ENCODE data around the gene UBR1. TPM values are rescaled to one million over a fixed set of nuclear protein-coding genes. Genes with fewer than 3 reads are reported as not detected.
"Not testable (repeated sequence)": the region's sequence is repeated elsewhere in the genome, so short reads cannot be mapped to it uniquely, and the experiment has no call there.

The UBR1 gene
- total and polyA plus RNA-seq, 4 donors, result 22.2 to 62.4 (median 29.4) TPM

DNA sequence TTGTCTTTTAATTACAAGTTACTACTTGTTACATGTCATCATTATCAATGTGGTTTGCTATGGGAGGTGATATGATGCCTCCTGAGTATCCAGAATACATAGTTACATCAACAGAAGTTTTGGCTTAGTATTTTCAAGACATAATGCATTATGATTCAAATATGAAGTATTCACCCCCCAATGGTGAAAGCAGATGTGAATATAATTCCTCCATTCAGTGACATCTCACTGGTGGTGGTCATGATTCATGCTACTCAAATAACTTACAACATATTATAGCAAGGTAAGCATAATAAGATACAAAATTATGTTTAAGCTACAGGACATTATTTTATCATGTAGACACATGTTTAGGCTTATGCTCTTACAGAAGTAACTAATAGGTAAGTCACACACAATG is 150.3 kb downstream of the UBR1 start:
- Histone ChIP-seq H3K36me3 (ENCODE audit: control insufficient read depth, insufficient read depth, low read length) (peaks cover 34% of the 10 kb centered on the region), H3K27me3 (ENCODE audit: control insufficient read depth, insufficient read depth, low read length) (no peaks in the 10 kb centered on the region), H3K4me3 (ENCODE audit: low read depth, low read length) (no peak overlapping the region), H3K9me3 (ENCODE audit: control insufficient read depth, insufficient read depth, low read length) (no peaks in the 10 kb centered on the region), H3K4me1 (ENCODE audit: control insufficient read depth, insufficient read depth, low read length) (no peaks in the 10 kb centered on the region), H3K27ac (ENCODE audit: low read depth, low read length) (no peak overlapping the region)
- DNase-seq (ENCODE audit: low read depth in 4 of 6, low spot score in 6 of 6), result no peak

DNA sequence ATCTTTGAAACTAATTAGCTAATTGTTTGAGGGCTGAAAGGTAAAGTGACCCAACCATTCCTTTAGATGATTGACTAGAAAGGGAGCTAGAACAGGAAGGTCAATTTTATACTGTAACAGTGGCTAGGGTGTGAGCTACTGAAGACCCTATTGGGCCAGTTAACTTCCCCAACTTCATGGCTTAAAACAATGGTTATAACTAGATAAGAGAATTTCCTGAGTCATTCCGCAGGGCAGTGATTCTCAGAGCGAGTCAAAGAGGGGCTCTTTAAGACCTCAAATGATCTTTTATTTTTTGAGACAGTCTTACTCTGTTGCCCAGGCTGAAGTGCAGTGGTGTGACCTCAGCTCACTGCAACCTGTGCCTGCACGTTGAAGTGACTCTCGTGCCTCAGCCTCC is 151.5 kb downstream of the UBR1 start:
- no peak for DNase-seq (ENCODE audit: low read depth in 4 of 6, low spot score in 6 of 6)
- Histone ChIP-seq H3K4me1 (ENCODE audit: control insufficient read depth, insufficient read depth, low read length) (no peaks in the 10 kb centered on the region), H3K27me3 (ENCODE audit: control insufficient read depth, insufficient read depth, low read length) (no peaks in the 10 kb centered on the region), H3K9me3 (ENCODE audit: control insufficient read depth, insufficient read depth, low read length) (no peaks in the 10 kb centered on the region), H3K36me3 (ENCODE audit: control insufficient read depth, insufficient read depth, low read length) (peaks cover 41% of the 10 kb centered on the region), H3K27ac (ENCODE audit: low read depth, low read length) (no peak overlapping the region), H3K4me3 (ENCODE audit: low read depth, low read length) (no peak overlapping the region)
- WGBS (ENCODE audit: insufficient coverage), result 96% methylated on average over 4 of the region's 4 CpGs

DNA sequence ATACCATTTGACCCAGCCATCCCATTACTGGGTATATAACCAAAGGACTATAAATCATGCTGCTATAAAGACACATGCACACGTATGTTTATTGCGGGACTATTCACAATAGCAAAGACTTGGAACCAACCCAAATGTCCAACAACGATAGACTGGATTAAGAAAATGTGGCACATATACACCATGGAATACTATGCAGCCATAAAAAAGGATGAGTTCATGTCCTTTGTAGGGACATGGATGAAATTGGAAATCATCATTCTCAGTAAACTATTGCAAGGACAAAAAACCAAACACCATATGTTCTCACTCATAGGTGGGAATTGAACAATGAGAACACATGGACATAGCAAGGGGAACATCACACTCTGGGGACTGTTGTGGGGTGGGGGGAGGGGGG is 156.9 kb downstream of the UBR1 start:
- not testable (repeated sequence) for H3K27me3 ChIP-seq (ENCODE audit: control insufficient read depth, insufficient read depth, low read length); H3K4me3 ChIP-seq (ENCODE audit: low read depth, low read length); H3K27ac ChIP-seq (ENCODE audit: low read depth, low read length); H3K4me1 ChIP-seq (ENCODE audit: control insufficient read depth, insufficient read depth, low read length); DNase-seq (ENCODE audit: low read depth in 4 of 6, low spot score in 6 of 6); H3K9me3 ChIP-seq (ENCODE audit: control insufficient read depth, insufficient read depth, low read length)
- WGBS (ENCODE audit: insufficient coverage), result no CpG with 5 or more reads among the region's 3 CpGs
- H3K36me3 ChIP-seq (ENCODE audit: control insufficient read depth, insufficient read depth, low read length), result peaks cover 32% of the 10 kb centered on the region

DNA sequence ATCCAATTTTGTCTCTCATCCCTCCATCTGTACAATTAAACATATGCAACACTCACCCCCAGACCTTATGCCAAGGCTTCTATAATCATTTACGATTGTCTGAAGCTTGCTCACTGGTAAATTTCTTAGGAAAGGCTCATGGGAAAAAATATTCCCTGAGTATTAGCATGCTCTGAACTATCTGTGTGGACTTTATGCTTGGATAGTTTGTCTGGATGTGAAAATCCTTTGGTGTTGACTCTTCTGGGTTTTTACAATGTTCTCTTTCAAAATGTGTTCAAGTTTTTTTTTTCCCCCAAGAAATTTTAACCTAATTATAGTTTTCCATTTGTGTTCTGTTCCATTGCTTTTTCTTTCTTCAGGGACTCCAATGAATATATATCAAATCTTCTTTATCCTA is 165.3 kb downstream of the UBR1 start:
- no CpG with 5 or more reads among the region's 1 CpG for WGBS (ENCODE audit: insufficient coverage)
- no peaks in the 10 kb centered on the region for H3K36me3 ChIP-seq (ENCODE audit: control insufficient read depth, insufficient read depth, low read length)
- no peaks in the 10 kb centered on the region for H3K4me1 ChIP-seq (ENCODE audit: control insufficient read depth, insufficient read depth, low read length)
- no peak overlapping the region for H3K4me3 ChIP-seq (ENCODE audit: low read depth, low read length)
- H3K9me3 ChIP-seq (ENCODE audit: control insufficient read depth, insufficient read depth, low read length), result no peaks in the 10 kb centered on the region
- no peak overlapping the region for H3K27ac ChIP-seq (ENCODE audit: low read depth, low read length)
- no peak for DNase-seq (ENCODE audit: low read depth in 4 of 6, low spot score in 6 of 6)
- no peaks in the 10 kb centered on the region for H3K27me3 ChIP-seq (ENCODE audit: control insufficient read depth, insufficient read depth, low read length)

DNA sequence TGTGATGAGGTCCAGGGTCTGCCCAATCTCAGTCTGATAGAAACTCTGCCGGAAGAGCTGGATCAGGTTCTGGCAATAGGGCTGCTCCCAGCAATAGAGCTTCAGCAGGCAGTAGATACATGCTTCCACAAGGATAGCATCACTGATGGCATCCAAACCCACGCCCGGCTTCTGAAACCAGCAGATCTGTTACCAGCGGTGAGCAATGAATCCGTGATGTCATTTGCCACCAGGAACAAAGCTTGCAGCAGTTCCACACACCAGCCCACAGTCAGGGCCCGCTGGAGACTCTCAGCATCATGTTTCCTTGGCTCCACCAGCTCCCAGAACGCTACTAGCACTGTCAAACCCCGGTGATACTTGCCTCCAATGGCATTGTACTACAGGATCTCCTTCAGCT is 166.0 kb downstream of the UBR1 start:
- no peak overlapping the region for H3K27ac ChIP-seq (ENCODE audit: low read depth, low read length)
- H3K4me3 ChIP-seq (ENCODE audit: low read depth, low read length), result no peak overlapping the region
- DNase-seq (ENCODE audit: low read depth in 4 of 6, low spot score in 6 of 6), result no peak
- no peaks in the 10 kb centered on the region for H3K9me3 ChIP-seq (ENCODE audit: control insufficient read depth, insufficient read depth, low read length)
- WGBS (ENCODE audit: insufficient coverage), result 96% methylated on average over 8 of the region's 8 CpGs
- no peaks in the 10 kb centered on the region for H3K27me3 ChIP-seq (ENCODE audit: control insufficient read depth, insufficient read depth, low read length)
- H3K4me1 ChIP-seq (ENCODE audit: control insufficient read depth, insufficient read depth, low read length), result no peaks in the 10 kb centered on the region
- H3K36me3 ChIP-seq (ENCODE audit: control insufficient read depth, insufficient read depth, low read length), result no peaks in the 10 kb centered on the region

DNA sequence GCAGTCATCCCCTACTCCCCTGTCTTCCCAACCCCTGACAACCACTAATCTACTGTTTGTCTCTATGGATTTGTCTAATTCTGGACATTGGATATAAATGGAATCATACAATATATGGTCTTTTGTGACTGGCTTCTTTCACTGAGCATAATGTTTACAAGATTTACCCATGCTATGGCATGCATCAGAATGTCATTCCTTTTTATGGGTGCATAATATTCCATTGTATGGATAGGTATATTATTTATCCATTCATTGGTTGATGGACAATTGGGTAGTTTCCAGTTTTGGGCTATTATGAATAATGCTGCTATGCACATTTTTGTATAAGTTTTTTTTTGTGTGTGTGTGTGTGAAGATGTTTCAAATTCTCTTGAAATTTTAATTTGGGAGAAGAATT is 168.7 kb downstream of the UBR1 start:
- no peaks in the 10 kb centered on the region for H3K9me3 ChIP-seq (ENCODE audit: control insufficient read depth, insufficient read depth, low read length)
- no peaks in the 10 kb centered on the region for H3K27me3 ChIP-seq (ENCODE audit: control insufficient read depth, insufficient read depth, low read length)
- no peaks in the 10 kb centered on the region for H3K4me1 ChIP-seq (ENCODE audit: control insufficient read depth, insufficient read depth, low read length)
- H3K4me3 ChIP-seq (ENCODE audit: low read depth, low read length), result no peak overlapping the region
- no peak overlapping the region for H3K27ac ChIP-seq (ENCODE audit: low read depth, low read length)
- DNase-seq (ENCODE audit: low read depth in 4 of 6, low spot score in 6 of 6), result no peak
- no peaks in the 10 kb centered on the region for H3K36me3 ChIP-seq (ENCODE audit: control insufficient read depth, insufficient read depth, low read length)

DNA sequence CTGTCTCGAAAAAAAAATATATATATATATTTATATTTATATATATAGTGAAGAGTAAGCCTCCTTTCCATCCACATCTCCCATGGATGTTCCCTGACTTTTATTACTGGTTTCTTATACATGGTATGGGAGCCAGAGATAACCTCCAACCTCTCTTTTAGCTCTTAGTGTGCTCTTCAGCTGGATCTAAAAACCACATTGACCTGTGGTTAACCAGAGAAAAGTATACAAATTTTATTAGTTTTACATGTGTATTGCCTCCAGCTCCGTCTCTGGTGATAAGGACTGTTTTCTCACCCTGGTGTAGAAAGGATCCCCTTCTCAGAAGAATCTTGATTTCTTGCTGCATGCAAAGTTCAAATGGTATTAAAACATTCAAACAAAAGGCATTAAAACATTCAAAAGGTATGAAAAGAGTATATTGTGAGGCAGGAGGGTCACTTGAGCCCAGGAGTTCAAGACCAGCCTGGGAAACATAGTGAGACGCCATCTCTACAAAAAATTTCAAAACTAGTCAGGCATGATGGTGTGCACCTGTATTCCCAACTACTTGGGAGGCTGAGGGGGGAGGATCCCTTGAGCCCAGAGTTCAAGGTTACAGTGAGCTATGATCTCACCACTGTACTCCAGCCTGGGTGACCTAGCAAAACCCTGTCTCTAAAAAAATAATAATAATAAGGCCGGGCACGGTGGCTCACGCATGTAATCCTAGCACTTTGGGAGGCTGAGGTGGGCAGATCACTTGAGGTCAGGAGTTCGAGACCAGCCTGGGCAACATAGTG is 171.8 kb downstream of the UBR1 start:
- DNase-seq (ENCODE audit: low read depth in 4 of 6, low spot score in 6 of 6), result no peak
- no peaks in the 10 kb centered on the region for H3K27me3 ChIP-seq (ENCODE audit: control insufficient read depth, insufficient read depth, low read length)
- H3K36me3 ChIP-seq (ENCODE audit: control insufficient read depth, insufficient read depth, low read length), result no peaks in the 10 kb centered on the region
- H3K9me3 ChIP-seq (ENCODE audit: control insufficient read depth, insufficient read depth, low read length), result no peaks in the 10 kb centered on the region
- H3K4me3 ChIP-seq (ENCODE audit: low read depth, low read length), result no peak overlapping the region
- H3K4me1 ChIP-seq (ENCODE audit: control insufficient read depth, insufficient read depth, low read length), result no peaks in the 10 kb centered on the region
- H3K27ac ChIP-seq (ENCODE audit: low read depth, low read length), result no peak overlapping the region
- WGBS (ENCODE audit: insufficient coverage), result 93% methylated on average over 4 of the region's 7 CpGs

DNA sequence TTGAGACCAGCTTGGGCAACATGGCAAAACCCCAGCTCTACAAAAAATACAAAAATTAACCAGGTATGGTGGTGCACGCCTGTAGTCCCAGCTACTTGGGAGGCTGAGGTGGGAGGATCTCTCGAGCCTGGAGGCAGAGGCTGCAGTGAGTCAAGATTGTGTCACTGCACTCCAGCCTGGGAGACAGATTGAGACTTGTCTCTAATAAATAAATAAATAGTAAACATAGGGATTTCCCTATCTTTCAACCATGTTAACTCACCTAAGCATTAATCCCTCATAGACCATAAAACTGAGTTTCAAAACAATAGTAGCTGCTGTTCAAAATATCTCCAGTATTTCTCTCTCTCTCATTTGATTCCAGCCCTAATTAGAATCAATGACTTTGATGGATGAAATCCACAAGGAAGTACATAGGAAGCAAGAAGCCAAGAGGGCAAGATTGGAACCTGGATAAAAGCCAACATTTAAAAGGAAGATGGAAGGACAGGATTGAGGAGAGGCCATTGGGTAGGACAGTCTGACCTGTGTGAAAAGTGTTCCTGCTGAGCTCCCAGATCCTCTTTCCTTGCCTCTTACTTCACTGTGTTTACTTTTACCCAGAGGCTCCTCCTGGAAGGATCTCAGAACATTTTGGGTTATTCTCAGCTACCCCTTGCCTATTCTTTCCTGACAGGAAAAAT is 172.9 kb downstream of the UBR1 start:
- Histone ChIP-seq H3K4me1 (ENCODE audit: control insufficient read depth, insufficient read depth, low read length) (no peaks in the 10 kb centered on the region), H3K27ac (ENCODE audit: low read depth, low read length) (no peak overlapping the region), H3K27me3 (ENCODE audit: control insufficient read depth, insufficient read depth, low read length) (no peaks in the 10 kb centered on the region), H3K9me3 (ENCODE audit: control insufficient read depth, insufficient read depth, low read length) (no peaks in the 10 kb centered on the region), H3K36me3 (ENCODE audit: control insufficient read depth, insufficient read depth, low read length) (no peaks in the 10 kb centered on the region), H3K4me3 (ENCODE audit: low read depth, low read length) (no peak overlapping the region)
- no peak for DNase-seq (ENCODE audit: low read depth in 4 of 6, low spot score in 6 of 6)
- no CpG with 5 or more reads among the region's 2 CpGs for WGBS (ENCODE audit: insufficient coverage)

DNA sequence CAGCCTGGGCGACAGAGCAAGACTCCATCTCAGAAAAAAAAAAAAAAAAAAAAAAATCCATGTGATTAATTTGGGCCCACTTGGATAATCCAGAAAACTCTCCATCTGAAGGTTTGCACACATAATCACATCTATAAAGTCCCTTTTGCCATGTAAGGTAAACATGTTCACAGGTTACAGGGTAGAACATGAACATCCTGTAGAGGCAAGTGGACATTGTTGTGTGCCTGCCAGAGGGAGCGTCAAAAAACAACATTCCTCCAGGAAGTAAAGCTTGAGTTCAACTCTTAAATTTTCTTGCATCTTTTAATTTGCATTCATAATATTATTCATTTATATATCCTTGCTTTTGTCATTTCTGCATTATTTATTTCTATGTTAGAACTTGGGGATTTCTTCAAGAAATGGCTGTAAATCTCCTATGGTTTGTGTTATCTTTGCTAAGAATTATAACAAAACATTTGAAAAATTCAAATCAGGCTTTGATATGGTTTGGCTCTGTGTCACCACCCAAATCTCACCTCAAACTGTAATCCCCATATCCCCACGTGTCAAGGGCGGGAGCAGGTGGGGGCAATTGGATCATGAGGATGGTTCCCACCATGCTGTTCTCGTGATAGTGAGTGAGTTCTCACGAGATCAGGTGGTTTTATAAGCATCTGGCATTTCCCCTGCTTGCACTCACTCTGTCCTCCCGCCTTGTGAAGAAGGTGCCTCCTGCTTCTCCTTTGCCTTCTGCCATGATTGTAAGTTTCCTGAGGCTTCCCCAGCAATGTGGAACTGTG is 173.9 kb downstream of the UBR1 start:
- Histone ChIP-seq H3K36me3 (ENCODE audit: control insufficient read depth, insufficient read depth, low read length) (no peaks in the 10 kb centered on the region), H3K27ac (ENCODE audit: low read depth, low read length) (no peak overlapping the region), H3K9me3 (ENCODE audit: control insufficient read depth, insufficient read depth, low read length) (no peaks in the 10 kb centered on the region), H3K27me3 (ENCODE audit: control insufficient read depth, insufficient read depth, low read length) (no peaks in the 10 kb centered on the region), H3K4me1 (ENCODE audit: control insufficient read depth, insufficient read depth, low read length) (no peaks in the 10 kb centered on the region), H3K4me3 (ENCODE audit: low read depth, low read length) (no peak overlapping the region)
- DNase-seq (ENCODE audit: low read depth in 4 of 6, low spot score in 6 of 6), result no peak
- 70% methylated on average over 3 of the region's 7 CpGs for WGBS (ENCODE audit: insufficient coverage)

Measured in spinal cord (tissue), 10 donors.